HepG2 (cell line): ENCODE measurements around the gene IRF2BPL. TPM values are rescaled to one million over a fixed set of nuclear protein-coding genes. Genes with fewer than 3 reads are reported as not detected.
"Not testable (repeated sequence)": the region's sequence is repeated elsewhere in the genome, so short reads cannot be mapped to it uniquely, and the experiment has no call there.

Experiments used
- ATAC-seq: fragments of 200-7000 bp; cut with Tn5 transposase; 3 replicates; pipeline ENCODE4 v1.9.1; 2020; ENCODE audit warnings: mild to moderate bottlenecking, moderate library complexity
- BruUV-seq: library from RNA; stranded (reverse); fragments of 400-500 nt; replicated peaks from 2 replicates; lab custom pipeline; 2021; lab: Mats Ljungman, UMichigan
- CTCF ChIA-PET: fragments of 300-600 bp; formaldehyde crosslinking; extraction: SDS; loops from one replicate; lab custom pipeline; 2021; ENCODE audit warnings: low total read pairs, inconsistent platforms, low intra/inter-chr PET ratio; lab: Yijun Ruan, JAX
- POLR2A ChIA-PET: fragments of 350-600 bp; sonication (Branson Sonifier 250); formaldehyde crosslinking; loops from one replicate; lab custom pipeline; 2020; ENCODE audit warnings: antibody characterized with exemption, inconsistent platforms; lab: Yijun Ruan, JAX
- DNase-seq: peaks from one replicate; pipeline ENCODE4 v3.0.0-alpha.2; 2015; ENCODE audit warnings: low spot score
- FAIRE-seq: peaks from 3 replicates; lab custom pipeline; 2011; peaks lifted over from hg19 to GRCh38; lab: Jason Lieb, UNC
- H2AFZ ChIP-seq: one replicate; pipeline ENCODE4 v1.6.1; 2011; ENCODE audit warnings: low read length, inconsistent platforms
- H3K27ac ChIP-seq: fragments of 300-600 bp; 3 replicates; pipeline ENCODE4 v1.8.0; 2011; ENCODE audit warnings: mixed run types, mild to moderate bottlenecking, mixed read lengths, low read length, inconsistent platforms; ENCODE audit not compliant: insufficient read depth; ENCODE audit errors: extremely low read length
- H3K27me3 ChIP-seq, 2 experiments: fragments of 200-600 bp in 1 of 2; 2 replicates in 1 of 2; 3 replicates in 1 of 2; pipeline versions ENCODE4 v1.6.0 to v1.8.0; 2011; ENCODE audit warnings: low read length in 2 of 2, mild to moderate bottlenecking in 2 of 2, moderate library complexity in 2 of 2, inconsistent platforms in 1 of 2; ENCODE audit not compliant: insufficient read depth in 2 of 2, control insufficient read depth in 1 of 2
- H3K36me3 ChIP-seq, 2 experiments: fragments of 200-600 bp in 1 of 2; replicated peaks in 1 of 2; 2 replicates in 1 of 2; 3 replicates in 1 of 2; pipeline versions ENCODE4 v1.5.1 to v1.8.0; 2011; ENCODE audit warnings: low read length in 2 of 2, inconsistent platforms in 1 of 2; ENCODE audit not compliant: insufficient read depth in 2 of 2, control insufficient read depth in 1 of 2
- H3K4me1 ChIP-seq: 2 replicates; pipeline ENCODE4 v1.5.1; 2012; ENCODE audit warnings: low read length, inconsistent platforms; ENCODE audit not compliant: insufficient read depth
- H3K4me2 ChIP-seq: 2 replicates; pipeline ENCODE4 v1.6.0; 2011; ENCODE audit warnings: low read depth, low read length, inconsistent platforms
- H3K4me3 ChIP-seq, 3 experiments: fragments of 200-600 bp in 1 of 3; sonication (generic), shearing (Covaris generic) in 1 of 3; replicated peaks in 1 of 3; 2 replicates each; pipeline ENCODE4 v1.5.1; 2011 to 2016; ENCODE audit warnings: low read length in 3 of 3, inconsistent platforms in 2 of 3, low read depth in 2 of 3, mild to moderate bottlenecking in 2 of 3, control low read depth in 1 of 3, mixed read lengths in 1 of 3; ENCODE audit not compliant: insufficient read depth in 1 of 3
- H3K79me2 ChIP-seq: one replicate; pipeline ENCODE4 v1.6.1; 2011; ENCODE audit warnings: low read length, inconsistent platforms; ENCODE audit not compliant: insufficient read depth
- H3K9ac ChIP-seq: 2 replicates; pipeline ENCODE4 v1.6.0; 2011; ENCODE audit warnings: mild to moderate bottlenecking, low read depth, low read length, inconsistent platforms; ENCODE audit not compliant: insufficient read depth
- H3K9me3 ChIP-seq: 2 replicates; pipeline ENCODE4 v1.5.1; 2012; ENCODE audit warnings: mild to moderate bottlenecking, low read length
- H4K20me1 ChIP-seq: 2 replicates; pipeline ENCODE4 v1.6.0; 2011; ENCODE audit warnings: inconsistent platforms, mild to moderate bottlenecking, low read length, moderate library complexity; ENCODE audit not compliant: insufficient read depth
- WGBS: methylation state at CpG from one replicate; pipeline ENCODE4 v1.1.6; 2017; ENCODE audit warnings: low lambda C conversion rate; 5-methylcytosine and 5-hydroxymethylcytosine counted together
- in situ Hi-C: cut with HindIII; loops from 2 replicates; pipeline ENCODE4 v1.10.0; 2017; ENCODE audit warnings: low pct_unique_long_range_greater_than_20kb; ENCODE audit not compliant: extremely low pct_ligation_motif_present
- intact Hi-C: fragments of 100-400 bp; cut with micrococcal nuclease; formaldehyde crosslinking; loops from one replicate; pipeline ENCODE4 v1.10.0; 2022; ENCODE audit not compliant: unreplicated experiment
- polyA plus RNA-seq, 8 experiments: library from polyadenylated mRNA; depleted of rRNA in 3 of 8; stranded (reverse) in 7 of 8; unstranded in 1 of 8; fragments of >200 nt; fragmentation: Illumina TruSeq in 4 of 8; extraction: Trizol in 4 of 8; gene quantifications; 2 replicates each; pipeline versions ENCODE4 v1.2.1 to v1.2.3, GENCODE V29; 2011 to 2016; ENCODE audit warnings: low read depth in 4 of 8, missing spikeins in 1 of 8, mixed read lengths in 1 of 8; ENCODE audit not compliant: insufficient read depth in 1 of 8
- total RNA-seq, 5 experiments: library from RNA; depleted of rRNA; stranded (reverse); fragments of >200 nt; fragmentation: Illumina TruSeq; extraction: Trizol; gene quantifications; 2 replicates each; pipeline ENCODE4 v1.2.3, GENCODE V29; 2016; ENCODE audit warnings: low read depth in 1 of 5
- TF ChIP-seq, protein P1 (sequence below): sonication (generic); IDR thresholded peaks from 2 replicates; pipeline ENCODE4 v1.6.1; 2016; ENCODE audit warnings: low read depth, borderline replicate concordance
- TF ChIP-seq, protein P2 (sequence below): IDR thresholded peaks from 2 replicates; pipeline ENCODE4 v1.6.1; 2016; ENCODE audit warnings: missing compliant biosample characterization, missing genetic modification reagents, borderline replicate concordance
- TF ChIP-seq, protein P3 (sequence below): sonication (generic); formaldehyde crosslinking; IDR thresholded peaks from 2 replicates; pipeline ENCODE4 v1.4.0; 2020; ENCODE audit warnings: missing genetic modification reagents

Gene IRF2BPL
- total and polyA plus RNA-seq, 2 of the 13 experiments (the other 11 are each of a cell fraction or from before 2014, with no cell fraction given), result 6.6 to 8.4 TPM

DNA sequence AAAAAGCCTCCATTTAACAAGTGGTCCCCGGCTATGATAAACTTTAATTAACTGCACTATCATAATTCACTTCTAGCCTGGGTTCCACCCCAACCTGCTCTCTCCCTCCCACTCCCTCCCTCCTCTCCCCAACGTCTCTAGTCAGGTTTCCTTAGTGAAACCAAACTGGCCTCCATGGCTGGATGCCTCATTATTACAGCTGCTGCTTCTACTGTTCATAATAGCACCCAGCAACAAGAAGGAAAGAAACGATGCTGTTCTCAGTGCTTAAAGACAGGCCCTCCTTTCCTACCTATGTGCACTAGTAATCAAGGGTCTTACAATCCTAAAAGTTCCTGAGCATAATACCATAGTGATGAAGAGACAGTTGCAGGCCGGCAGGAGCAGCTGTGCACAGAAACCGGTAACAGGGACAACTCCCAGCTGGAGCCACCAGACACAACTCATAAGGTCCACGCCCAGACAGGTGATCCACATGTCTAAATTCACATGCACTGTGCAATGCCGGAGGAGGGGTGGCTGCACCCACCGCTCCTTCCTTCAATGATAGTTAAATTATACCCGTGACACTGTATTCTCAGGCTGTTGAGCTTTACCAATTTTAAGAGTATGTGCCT is 6.2 kb downstream of the IRF2BPL start:
- peak overlapping the region; percentile 1 for H3K27ac ChIP-seq
- no peak for DNase-seq
- no TSS peak for BruUV-seq
- TF ChIP-seq, protein P1, sequence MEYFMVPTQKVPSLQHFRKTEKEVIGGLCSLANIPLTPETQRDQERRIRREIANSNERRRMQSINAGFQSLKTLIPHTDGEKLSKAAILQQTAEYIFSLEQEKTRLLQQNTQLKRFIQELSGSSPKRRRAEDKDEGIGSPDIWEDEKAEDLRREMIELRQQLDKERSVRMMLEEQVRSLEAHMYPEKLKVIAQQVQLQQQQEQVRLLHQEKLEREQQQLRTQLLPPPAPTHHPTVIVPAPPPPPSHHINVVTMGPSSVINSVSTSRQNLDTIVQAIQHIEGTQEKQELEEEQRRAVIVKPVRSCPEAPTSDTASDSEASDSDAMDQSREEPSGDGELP, result peak; percentile 39; the same call in 1 of the 2 replicates
- TF ChIP-seq, protein P2, sequence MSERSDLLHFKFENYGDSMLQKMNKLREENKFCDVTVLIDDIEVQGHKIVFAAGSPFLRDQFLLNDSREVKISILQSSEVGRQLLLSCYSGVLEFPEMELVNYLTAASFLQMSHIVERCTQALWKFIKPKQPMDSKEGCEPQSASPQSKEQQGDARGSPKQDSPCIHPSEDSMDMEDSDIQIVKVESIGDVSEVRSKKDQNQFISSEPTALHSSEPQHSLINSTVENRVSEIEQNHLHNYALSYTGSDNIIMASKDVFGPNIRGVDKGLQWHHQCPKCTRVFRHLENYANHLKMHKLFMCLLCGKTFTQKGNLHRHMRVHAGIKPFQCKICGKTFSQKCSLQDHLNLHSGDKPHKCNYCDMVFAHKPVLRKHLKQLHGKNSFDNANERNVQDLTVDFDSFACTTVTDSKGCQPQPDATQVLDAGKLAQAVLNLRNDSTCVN, result no peak
- TF ChIP-seq, protein P3, sequence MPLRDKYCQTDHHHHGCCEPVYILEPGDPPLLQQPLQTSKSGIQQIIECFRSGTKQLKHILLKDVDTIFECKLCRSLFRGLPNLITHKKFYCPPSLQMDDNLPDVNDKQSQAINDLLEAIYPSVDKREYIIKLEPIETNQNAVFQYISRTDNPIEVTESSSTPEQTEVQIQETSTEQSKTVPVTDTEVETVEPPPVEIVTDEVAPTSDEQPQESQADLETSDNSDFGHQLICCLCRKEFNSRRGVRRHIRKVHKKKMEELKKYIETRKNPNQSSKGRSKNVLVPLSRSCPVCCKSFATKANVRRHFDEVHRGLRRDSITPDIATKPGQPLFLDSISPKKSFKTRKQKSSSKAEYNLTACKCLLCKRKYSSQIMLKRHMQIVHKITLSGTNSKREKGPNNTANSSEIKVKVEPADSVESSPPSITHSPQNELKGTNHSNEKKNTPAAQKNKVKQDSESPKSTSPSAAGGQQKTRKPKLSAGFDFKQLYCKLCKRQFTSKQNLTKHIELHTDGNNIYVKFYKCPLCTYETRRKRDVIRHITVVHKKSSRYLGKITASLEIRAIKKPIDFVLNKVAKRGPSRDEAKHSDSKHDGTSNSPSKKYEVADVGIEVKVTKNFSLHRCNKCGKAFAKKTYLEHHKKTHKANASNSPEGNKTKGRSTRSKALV, result no peak
- CTCF ChIA-PET, result interaction anchor here (2.1 kb wide), 1 partner anchor 31 kb away, joined by 15 read pairs; no protein-coding TSS in a partner anchor
- H3K4me3 ChIP-seq, result no peak overlapping the region
- POLR2A ChIA-PET, result interaction anchor here (0.8 to 3.0 kb wide), 5 partner anchors 8 to 61 kb away, joined by 3 to 24 read pairs (median 10); no protein-coding TSS in a partner anchor
- peak overlapping the region; percentile 89 for H3K4me2 ChIP-seq
- peaks cover 2 to 5% of the 10 kb centered on the region in 2 experiments; a peak in 2 of 5 replicates for H3K36me3 ChIP-seq
- intact Hi-C loops (loop anchor here (2.0 kb wide), 2 partner anchors 18 to 54 kb away; no protein-coding TSS in a partner anchor), in situ Hi-C loops (no loop called here)
- peaks cover 14% of the 10 kb centered on the region for H4K20me1 ChIP-seq
- ATAC-seq, result no peak
- no peaks in the 10 kb centered on the region for H3K27me3 ChIP-seq
- FAIRE-seq, result no peak
- peaks cover 29% of the 10 kb centered on the region for H3K79me2 ChIP-seq
- no peaks in the 10 kb centered on the region for H3K9me3 ChIP-seq
- no peak overlapping the region for H2AFZ ChIP-seq
- 51% methylated on average over 9 of the region's 9 CpGs for WGBS
- H3K9ac ChIP-seq, result no peak overlapping the region
- peaks cover 77% of the 10 kb centered on the region for H3K4me1 ChIP-seq

DNA sequence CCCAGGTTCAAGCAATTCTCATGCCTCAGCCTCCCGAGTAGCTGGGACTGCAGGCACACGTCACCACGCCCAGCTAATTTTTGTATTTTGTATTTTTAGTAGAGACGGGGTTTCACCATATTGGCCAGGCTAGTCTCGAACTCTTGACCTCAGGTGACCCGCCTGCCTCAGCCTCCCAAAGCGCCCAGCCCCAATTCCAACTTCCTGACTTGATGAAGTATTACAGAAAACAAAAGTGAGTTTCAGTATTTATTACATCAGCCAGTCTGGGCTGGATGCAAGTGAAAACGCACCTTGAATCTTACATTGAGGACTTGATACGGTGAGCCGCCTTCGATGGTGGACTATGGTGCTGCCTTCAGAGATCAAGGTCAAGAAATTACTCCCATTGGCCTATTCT is 7.1 kb downstream of the IRF2BPL start:
- H3K4me2 ChIP-seq, H3K27ac ChIP-seq, H2AFZ ChIP-seq, DNase-seq, H3K9me3 ChIP-seq, H3K36me3 ChIP-seq, FAIRE-seq, BruUV-seq, ATAC-seq, intact Hi-C loops, H3K4me3 ChIP-seq, H3K27me3 ChIP-seq, CTCF ChIA-PET, POLR2A ChIA-PET, H3K9ac ChIP-seq, in situ Hi-C loops: not testable (repeated sequence)
- Histone ChIP-seq H3K4me1 (peaks cover 82% of the 10 kb centered on the region), H4K20me1 (peaks cover 14% of the 10 kb centered on the region), H3K79me2 (peaks cover 23% of the 10 kb centered on the region)
- 92% methylated on average over 11 of the region's 11 CpGs for WGBS
